ENCODE data around the gene NCAN. TPM values are rescaled to one million over a fixed set of nuclear protein-coding genes. Genes with fewer than 3 reads are reported as not detected.

NCAN gene
- not detected in 2 replicates for total RNA-seq

GRCh38 chr19:19211499-19212420, at the start of gene NCAN:
Gene NCAN (plus strand): TSS chr19:19211958. CDS start chr19:19216954, 4,996 bp downstream.

GRCh38 chr19:19170053-19170872, 41.5 kb upstream of the NCAN start, which contains the start of gene MEF2B:
Gene MEF2B (minus strand): TSS chr19:19170263. CDS start chr19:19150735, 19,528 bp downstream.

GRCh38 chr19:19192078-19192882, 19.5 kb upstream of the NCAN start, which contains the start of the genes BORCS8 and RFXANK:
Gene BORCS8 (minus strand): TSS chr19:19192152. CDS start chr19:19192117, 35 bp downstream.
Gene RFXANK (plus strand): TSS chr19:19192258. CDS start chr19:19193947, 1,689 bp downstream.

GRCh38 chr19:19203012-19203856, 8.5 kb upstream of the NCAN start, which contains the start of gene NR2C2AP:
Gene NR2C2AP (minus strand): TSS chr19:19203414. CDS start chr19:19203060, 354 bp downstream.

Small RNA genes within 50 kb of the gene (small RNA-seq; reads per million reads assigned to genes)
- not detected for gene RNU6-1028P

Other genes with a start within 250 kb of the NCAN start
- gene SUGP2, start 178.4 kb upstream of the NCAN start, total RNA-seq: 35.2 and 39.9 TPM in 2 replicates
- 36.4 and 39.9 TPM in 2 replicates for gene ARMC6, start 178.4 kb upstream of the NCAN start, total RNA-seq
- 3.5 and 4.0 TPM in 2 replicates for gene SLC25A42, start 148.0 kb upstream of the NCAN start, total RNA-seq
- gene TMEM161A, start 73.5 kb upstream of the NCAN start, total RNA-seq: 13.3 and 18.9 TPM in 2 replicates
- 0.13 TPM in 1 of 2 replicates, not detected in the other for gene MEF2B, start 41.7 kb upstream of the NCAN start, total RNA-seq
- 13.2 and 19.9 TPM in 2 replicates for gene BORCS8, start 19.8 kb upstream of the NCAN start, total RNA-seq
- gene RFXANK, start 19.7 kb upstream of the NCAN start, total RNA-seq: 51.3 and 57.7 TPM in 2 replicates
- 8.2 and 11.5 TPM in 2 replicates for gene NR2C2AP, start 8.5 kb upstream of the NCAN start, total RNA-seq
- gene TM6SF2, start 61.3 kb downstream of the NCAN start, total RNA-seq: not detected in 2 replicates
- 30.5 and 31.7 TPM in 2 replicates for gene SUGP1, start 108.6 kb downstream of the NCAN start, total RNA-seq
- gene MAU2, start 108.9 kb downstream of the NCAN start, total RNA-seq: 37.5 and 48.5 TPM in 2 replicates
- gene GATAD2A, start 193.7 kb downstream of the NCAN start, total RNA-seq: 77.1 and 92.2 TPM in 2 replicates